GM19455 (cell line): ENCODE results near the gene CHMP2A.

ENCODE experiments used
- ATAC-seq: cut with Tn5 transposase; IDR thresholded peaks from one replicate; pipeline ENCODE4 v1.9.1; 2021; ENCODE audit not compliant: unreplicated experiment

CHMP2A gene

GRCh38 chr19:58570770-58571574 lies 16.1 kb upstream of the CHMP2A start:
- ATAC-seq: no peak

- ATAC-seq: no peak
Measured at GRCh38 chr19:58569943-58570670, 15.2 kb upstream of the CHMP2A start.

- no peak for ATAC-seq
Measured at GRCh38 chr19:58569191-58569942, 14.5 kb upstream of the CHMP2A start.

GRCh38 chr19:58568453-58569130 lies 13.7 kb upstream of the CHMP2A start:
- no peak for ATAC-seq

GRCh38 chr19:58566989-58567388 lies 12.1 kb upstream of the CHMP2A start:
- no peak for ATAC-seq

GRCh38 chr19:58563823-58564222 lies 8.9 kb upstream of the CHMP2A start:
- no peak for ATAC-seq

GRCh38 chr19:58563034-58563573 lies 8.2 kb upstream of the CHMP2A start:
- ATAC-seq: no peak

- ATAC-seq: no peak
Measured at GRCh38 chr19:58562122-58563033, 7.5 kb upstream of the CHMP2A start.

GRCh38 chr19:58561373-58562121 lies 6.6 kb upstream of the CHMP2A start:
- ATAC-seq: no peak

GRCh38 chr19:58560921-58561320 lies 6.0 kb upstream of the CHMP2A start:
- ATAC-seq: no peak

- ATAC-seq: no peak
Measured at GRCh38 chr19:58560007-58560887, 5.3 kb upstream of the CHMP2A start.

- ATAC-seq: no peak
Measured at GRCh38 chr19:58559275-58560006, 4.5 kb upstream of the CHMP2A start.

GRCh38 chr19:58558623-58559274 lies 3.8 kb upstream of the CHMP2A start:
- peak; percentile 56 for ATAC-seq

GRCh38 chr19:58558066-58558622 lies 3.2 kb upstream of the CHMP2A start, which contains the start of gene UBE2M:
TSS of gene UBE2M (minus strand) at chr19:58558611. CDS start at chr19:58558381, 230 bp downstream.
- no peak for ATAC-seq

GRCh38 chr19:58557221-58558065 lies 2.5 kb upstream of the CHMP2A start:
- ATAC-seq: no peak
